ENCODE measurements around the gene RAD1.

RAD1 gene

DNA sequence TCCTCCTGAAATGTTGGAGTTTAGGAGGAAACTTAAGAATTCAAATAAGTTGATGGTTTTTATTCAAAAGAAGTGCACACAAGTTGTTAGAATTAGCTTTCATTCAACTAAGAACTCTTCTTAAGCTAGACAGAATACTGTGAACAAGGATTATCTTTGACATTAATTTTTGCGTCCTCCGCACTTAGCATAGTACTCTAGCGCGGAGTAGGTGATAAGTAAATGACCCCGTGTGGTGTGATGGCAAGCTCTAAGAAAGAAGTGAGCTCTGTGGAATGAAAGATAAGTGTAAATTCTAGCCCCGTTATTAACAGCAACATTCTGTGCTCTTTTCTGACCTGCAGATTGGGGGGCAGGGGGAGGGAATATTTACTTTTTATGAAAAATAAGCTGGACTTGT lies 1.2 kb upstream of the RAD1 start:
- DNase-seq (ENCODE audit: low spot score) = no peak

DNA sequence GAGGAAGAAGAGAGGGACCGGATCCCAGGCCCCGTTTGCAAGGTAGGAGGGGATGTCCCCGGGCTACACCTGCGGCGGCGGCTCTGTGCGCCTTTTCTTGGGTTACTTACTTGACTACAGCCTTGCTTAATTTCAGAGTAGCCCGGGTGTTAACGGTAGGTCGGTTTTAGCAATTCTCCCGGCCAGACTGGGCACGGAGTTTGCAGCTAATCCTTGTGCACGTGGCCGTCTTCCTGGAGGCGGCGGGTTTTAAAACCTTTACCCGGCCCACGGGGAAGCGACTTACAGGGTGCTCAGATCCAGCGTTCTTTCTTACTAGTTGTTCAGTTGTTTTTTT lies 520 bp upstream of the RAD1 start:
- DNase-seq (ENCODE audit: low spot score) = no peak

DNA sequence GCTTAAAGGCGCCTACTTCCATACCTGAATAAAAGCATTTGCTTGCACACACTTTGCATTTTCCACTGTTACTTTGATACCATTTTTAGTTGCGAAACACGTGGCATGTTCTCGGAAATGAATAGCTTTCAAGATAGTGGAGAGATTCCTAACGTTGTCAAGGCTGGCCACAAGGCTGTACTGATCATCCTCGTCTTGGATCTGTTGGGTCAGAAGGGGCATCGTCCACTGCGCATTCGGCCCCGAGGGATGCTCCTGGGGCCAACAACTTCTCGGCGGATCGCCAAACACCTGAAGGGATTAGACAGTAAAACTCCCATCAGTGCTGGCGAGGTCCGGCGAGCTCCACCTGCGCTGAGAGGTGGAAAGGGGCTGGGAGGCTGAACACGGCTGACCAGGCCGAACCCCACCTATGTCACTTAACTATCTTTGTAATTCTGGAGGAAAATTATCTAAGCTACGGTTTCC lies 599 bp downstream of the RAD1 start:
- DNase-seq (ENCODE audit: low spot score) = no peak

DNA sequence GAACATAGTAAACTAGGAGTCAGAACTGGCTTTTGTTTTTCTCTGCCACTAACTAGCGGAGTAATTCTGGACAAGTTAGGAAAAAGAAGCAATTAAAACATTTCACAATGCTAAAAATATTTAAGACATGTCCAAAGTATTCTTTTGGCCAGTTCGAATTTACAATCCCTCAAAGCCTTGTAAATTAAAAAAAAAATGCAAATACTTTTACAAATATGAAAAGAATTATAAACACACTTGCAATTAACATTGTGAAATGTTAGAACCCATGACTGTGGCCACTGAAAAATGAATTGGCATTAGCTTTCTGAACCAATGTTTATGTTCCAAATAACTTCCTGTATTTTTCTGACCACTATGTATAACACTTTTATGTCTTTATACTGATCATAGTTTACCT lies 2.2 kb downstream of the RAD1 start:
- DNase-seq (ENCODE audit: low spot score) = no peak

DNA sequence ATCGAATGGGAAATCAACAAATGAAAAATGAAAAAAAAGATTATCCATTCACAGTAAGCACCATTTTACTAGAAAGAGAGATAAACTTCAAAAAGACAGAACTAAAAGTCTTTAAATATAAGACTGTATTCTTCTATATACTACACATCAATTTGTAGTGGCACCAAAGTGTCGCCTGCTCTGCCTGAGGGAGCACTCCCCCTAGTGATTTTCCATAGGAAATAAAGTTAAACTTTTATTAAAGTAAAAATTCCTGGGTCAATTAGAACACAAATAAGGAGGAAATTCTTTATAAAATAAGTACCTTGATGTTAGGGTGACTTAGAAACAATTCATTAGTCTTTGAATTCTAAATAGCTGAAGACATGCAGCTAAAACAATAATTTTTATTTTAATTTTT lies 9.7 kb downstream of the RAD1 start:
- DNase-seq (ENCODE audit: low spot score) = no peak

DNA sequence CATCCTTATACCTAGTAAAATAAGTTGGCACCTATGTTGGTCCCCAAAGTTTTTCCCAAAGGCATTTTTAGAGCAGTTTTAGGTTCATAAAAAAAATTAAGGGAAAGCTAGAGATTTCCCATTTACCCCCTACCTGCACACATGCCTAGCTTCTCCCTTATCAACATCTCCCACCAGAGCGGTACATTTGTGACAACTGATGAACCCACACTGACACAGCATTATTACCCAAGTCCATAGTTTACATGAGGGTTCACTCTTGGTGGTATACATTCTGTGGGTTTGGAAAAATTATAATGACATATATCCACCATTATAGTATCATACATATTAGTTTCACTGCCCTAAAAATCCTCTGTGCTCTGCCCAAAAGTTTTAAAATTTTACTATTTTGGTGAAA lies 12.0 kb downstream of the RAD1 start:
- no peak for DNase-seq (ENCODE audit: low spot score)

DNA sequence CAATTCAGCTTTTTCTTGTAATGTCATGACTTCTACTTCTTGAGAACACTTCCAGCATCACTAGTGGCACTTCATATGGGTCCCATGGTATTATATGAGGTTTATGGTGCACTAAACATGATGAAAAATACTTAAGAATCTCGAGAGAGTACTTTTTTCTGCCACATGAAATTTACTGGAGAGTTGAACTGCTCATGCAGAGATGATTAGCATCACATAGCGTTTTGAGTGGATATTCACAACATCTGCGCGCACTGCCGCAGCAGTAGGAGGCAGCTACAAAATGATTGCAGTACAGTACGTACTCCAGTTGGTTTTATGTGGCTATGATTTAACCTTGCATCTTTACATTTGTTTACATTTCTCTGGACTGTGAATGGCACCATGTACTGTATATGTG lies 14.7 kb downstream of the RAD1 start:
- no peak for DNase-seq (ENCODE audit: low spot score)

DNA sequence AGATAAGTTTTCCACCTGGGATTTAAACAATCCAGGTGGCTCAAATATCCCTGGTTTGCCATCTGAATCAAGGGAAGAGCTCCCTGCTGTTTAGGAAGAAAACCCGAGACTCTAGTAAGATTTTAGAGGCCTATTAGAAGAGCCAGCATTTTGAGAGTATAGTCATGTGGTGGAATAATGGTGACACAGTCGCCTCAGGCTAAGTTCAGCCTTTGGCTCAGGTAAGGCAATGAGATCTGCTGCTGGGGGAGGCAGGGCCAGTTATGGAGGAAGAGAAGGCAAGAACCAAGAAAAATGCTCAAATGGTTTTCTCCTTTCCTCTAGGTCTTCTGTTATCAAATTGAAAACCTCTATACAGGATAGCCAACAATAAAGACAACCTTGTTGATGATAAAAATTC lies 16.2 kb downstream of the RAD1 start:
- no peak for DNase-seq (ENCODE audit: low spot score)

DNA sequence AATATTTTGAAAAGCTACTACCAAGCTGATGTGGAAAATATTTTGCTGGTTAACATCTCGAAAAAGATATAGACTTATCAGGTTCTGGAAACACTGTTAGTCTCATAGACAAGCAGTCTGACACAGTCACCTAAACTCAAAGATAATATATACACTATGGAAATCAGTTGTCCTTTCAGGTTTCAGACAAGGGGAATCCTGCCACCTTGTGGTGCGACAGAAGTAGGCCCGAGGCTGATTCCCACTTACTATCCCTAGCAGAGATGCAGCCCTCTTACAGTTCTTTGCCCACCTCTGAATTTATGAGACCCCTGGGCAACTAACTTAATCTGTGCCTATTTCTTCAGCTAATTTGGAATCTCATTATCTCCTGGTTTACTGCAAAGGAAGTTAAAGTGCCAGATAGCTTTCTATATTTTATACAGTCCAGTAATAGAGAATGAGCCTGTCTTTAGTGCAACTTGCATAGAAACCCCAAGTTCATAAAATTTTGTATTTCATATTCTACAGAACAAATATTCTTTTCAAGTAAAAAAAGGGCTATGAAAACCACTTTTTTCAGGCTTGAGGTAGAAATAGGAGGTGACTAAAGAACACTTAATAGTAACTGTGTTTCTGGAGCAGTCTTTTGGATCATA lies 16.9 kb downstream of the RAD1 start:
- peak; percentile 55 for DNase-seq (ENCODE audit: low spot score)

DNA sequence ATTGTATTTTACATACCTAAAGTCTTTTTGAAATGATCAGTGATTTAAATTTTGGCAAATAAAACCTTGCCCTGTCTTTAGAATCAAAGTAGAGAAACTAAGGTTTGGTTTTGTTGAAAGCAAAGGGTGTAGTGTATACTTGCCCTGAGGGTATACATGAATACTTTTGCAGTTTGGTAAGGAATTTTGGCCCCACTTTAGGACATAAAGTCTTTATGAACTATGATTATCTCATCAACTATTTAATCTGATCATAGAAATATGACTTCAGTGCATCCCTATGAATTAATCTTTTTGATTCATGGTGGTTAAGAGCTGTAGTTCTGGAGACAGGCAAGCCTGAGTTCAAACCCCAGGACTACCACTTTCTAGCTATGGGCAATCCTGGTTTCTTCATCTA lies 17.7 kb downstream of the RAD1 start:
- no peak for DNase-seq (ENCODE audit: low spot score)

DNA sequence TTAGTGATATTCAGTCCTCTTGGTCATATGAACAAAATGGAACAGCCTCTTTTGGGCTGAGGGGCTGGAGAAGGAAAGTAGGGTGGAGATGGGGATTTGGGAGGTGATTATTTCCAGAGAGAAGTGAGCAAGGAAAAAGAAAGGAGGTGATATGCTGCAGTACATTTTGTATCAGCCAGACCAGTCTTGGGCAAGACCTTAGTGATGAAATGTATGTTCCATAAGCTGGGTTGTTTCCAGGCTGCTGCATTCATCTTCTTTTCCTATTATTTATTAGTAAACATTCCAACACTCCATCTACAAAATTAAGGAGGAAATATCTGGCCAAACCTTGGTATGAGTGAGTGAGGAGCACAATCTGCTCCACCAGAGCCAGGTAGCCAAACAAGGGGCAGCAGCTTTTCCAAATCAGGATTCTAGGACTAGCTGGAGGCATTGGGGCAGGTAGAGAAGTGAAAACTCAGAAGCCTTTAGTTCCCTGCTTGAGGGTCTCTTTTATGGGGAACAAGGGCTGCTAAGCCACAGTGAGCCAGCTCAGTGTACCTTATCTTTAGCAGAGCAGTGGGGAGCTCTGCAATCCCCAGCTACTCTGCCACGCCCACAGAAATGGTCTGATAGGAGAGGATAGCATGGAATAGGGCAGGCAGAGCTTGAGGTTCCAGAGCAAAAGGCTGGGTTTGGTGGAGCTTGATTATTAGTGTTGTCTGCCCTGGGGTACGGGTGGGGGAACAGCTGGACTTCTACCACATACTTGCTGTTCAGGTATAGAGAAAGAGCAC lies 19.5 kb downstream of the RAD1 start:
- no peak for DNase-seq (ENCODE audit: low spot score)

DNA sequence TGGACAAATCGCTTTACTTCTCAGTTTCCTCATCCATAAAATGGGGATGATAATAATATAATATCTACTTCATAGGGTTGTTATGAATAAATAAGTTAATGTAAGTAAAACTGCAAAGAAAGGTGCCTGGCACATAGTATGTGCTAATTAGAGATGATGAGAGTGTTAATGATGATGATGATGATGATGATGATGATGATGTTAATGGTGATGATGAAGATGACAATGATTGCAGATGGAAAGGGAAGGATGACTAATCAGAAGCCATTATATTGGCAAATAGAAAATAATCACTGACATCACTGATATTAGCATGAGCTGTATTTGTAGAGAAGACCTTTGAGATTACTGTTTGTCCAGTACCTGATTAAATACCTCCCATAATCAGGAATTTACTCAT lies 20.6 kb downstream of the RAD1 start:
- DNase-seq (ENCODE audit: low spot score) = no peak

DNA sequence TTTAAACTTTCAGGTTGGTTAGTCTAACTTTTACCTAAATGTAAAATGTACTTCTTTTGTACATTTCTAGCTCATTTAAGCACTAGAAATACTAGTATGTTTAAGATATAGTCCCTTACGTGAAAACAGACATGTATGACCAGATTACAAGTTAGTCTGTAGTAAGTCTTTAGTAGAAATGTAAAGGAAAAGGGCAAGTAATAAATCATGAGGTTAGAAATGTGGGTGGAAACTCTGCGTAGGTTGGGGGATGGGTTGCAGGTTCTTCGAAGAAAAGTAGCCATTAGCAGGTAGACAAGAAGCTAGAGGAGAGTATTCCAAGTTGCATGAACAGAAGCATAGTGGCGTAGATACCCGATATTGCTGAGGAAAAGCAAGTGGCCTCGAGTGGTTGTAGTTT lies 22.9 kb downstream of the RAD1 start:
- DNase-seq (ENCODE audit: low spot score) = no peak

DNA sequence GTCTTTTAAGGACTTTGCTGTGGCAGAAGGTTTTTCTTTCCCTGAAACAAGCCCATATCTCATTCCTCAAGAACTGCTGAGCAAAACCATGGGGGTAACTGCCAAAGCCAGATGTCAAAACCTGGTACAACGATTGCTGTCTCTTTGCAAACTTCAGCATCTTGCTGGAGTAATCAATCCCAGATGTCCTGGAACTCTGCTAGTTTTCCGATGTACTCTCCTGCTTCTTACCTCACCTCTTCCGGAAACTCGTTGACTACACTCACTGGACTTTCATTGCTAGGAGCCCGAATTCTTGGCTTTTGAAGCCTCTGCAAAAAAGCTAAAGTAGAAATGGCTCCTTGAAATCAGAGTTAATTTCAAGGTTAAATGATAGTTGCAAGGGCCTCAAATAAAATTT lies 23.3 kb downstream of the RAD1 start:
- DNase-seq (ENCODE audit: low spot score) = no peak

DNA sequence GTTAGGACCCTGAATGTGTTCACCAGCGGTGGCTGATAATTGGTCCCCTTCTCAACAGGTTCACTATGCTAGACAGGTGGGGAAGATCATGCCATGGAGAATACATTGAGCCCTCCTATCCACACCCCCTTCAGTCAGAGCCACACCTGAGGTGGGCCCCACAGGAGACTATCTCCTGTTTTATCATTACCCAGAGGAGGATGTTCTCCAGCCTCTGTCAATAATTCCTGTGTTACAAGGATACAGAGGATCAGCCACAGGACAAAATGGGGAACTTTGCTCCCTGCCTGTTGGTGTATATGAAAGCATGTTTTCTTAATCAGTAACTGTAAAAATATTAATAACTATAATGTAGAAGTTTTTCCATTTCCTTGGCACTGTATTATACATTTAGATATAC lies 25.9 kb downstream of the RAD1 start:
- no peak for DNase-seq (ENCODE audit: low spot score)

DNA sequence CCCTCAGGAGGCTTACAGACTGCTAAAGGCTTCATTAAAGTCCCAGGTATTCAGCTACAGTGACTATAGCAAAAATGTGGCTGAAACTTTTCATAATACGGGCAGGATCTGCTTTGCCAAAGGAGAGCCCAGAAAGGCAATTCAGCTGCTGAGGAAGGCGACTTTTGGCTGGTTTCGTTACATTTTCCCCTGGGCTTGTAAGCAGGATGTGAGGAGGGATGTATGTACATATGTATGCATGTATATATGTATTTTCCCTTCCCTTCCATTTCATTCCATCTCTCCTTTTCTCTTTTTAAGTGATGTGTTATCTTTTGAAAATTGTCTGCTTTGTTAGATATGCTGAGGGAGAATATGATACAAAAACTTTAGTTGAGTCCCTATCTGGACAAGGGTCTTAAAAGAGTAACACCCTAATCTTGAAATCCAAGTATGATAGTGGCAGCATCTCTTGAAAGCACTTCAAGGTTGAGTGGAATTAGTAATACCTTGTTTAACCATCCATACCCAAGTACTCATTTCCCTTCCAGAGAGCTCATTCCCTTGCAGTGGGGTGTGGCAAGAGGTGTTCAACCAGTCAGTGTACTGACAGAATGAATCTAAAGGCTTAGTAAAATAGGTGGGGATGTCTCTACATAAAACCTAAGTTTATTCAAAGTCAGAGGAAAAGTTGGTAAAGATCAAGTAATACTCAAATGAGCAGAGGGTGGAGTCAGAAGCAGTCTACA lies 28.7 kb downstream of the RAD1 start:
- no peak for DNase-seq (ENCODE audit: low spot score)

DNA sequence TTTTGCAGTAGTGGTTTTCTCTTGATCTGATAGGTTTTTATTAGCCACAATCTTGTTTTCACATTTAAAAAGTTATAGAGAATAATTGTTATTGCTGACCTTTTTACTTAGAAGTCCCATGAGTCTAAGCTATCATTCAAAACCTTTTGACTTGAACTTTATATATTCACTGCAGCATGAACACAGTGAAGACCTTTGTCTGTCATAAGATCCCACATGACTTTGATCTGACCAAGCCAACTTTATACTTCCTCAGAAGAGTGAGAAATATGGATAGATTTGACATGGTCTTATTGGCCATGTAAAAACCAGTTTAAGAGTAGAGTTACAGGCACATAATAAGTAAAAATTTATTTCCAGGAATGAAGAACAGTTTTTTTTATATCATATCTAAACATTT lies 34.1 kb downstream of the RAD1 start:
- DNase-seq (ENCODE audit: low spot score) = no peak

DNA sequence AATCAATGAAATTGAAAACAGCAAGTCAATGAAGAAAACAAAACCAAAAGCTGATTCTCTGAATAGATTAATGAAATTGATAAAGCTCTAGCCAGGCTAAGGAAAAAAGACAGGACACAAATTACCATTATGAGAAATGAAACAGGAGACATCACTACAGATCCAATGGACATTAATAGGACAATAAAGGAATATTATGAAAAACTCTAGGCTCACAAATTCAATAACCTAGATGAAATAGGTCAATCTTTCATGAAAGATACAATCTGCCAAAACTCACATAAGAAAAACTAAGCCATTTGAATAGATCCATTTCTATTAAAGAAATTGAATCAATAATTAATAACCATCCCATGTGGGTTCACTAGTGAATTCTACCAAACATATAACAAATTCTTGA lies 39.0 kb downstream of the RAD1 start:
- no peak for DNase-seq (ENCODE audit: low spot score)

DNA sequence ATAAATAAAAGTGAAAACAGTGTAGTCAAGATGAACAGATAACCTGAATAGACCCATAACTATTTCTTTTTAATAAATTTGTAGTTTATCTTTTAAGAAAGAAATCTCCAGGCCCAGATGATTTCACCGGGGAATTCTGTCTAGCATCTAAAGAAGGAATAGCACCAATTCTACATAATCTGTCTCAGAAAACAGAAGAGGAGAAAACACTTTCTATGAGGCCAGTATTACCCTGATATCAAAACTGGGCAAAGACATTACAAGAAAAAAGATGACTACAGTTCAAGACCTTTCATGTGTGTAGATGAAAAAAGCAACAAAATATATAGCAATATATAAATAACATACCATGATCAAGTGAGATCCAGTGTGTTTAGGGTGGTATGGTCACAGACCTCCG lies 44.9 kb downstream of the RAD1 start:
- DNase-seq (ENCODE audit: low spot score) = no peak

DNA sequence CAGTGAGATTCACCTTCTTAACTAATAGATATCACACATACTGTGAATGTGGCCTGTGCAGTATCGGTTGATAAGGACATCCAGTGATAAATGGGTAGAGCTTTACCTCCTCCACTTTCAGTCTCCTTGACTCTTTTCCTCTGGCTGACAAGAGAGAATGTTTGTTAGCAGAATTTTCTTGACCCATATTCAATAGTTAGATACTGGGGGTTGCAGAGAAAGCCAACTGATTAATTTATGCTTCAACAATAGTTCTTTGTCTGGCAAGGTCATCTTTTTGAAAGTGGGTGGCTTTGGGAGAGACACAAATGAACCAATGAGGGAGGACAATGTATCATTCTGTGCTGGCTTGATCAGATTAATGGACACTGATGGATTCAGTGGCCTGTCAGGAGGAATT lies 46.0 kb downstream of the RAD1 start:
- no peak for DNase-seq (ENCODE audit: low spot score)

DNA sequence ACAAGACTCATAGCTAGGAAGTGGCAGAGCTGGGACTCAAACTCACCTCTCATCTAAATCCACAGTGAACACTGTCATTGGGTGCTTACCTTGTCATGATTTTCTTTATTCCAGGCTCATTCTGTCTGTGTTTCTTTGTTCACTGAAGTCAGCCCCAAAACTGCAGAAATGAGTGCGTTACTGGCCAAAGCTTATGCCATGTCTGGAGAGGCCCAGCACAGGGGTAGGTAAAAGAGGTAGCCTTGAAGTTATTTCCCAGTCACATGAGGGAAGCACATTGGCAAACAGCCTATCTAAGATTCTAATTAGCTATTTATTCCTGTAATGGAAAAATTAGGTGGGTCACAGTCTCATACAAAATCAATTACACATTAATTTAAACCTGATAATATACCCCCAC lies 46.5 kb downstream of the RAD1 start:
- DNase-seq (ENCODE audit: low spot score) = no peak

DNA sequence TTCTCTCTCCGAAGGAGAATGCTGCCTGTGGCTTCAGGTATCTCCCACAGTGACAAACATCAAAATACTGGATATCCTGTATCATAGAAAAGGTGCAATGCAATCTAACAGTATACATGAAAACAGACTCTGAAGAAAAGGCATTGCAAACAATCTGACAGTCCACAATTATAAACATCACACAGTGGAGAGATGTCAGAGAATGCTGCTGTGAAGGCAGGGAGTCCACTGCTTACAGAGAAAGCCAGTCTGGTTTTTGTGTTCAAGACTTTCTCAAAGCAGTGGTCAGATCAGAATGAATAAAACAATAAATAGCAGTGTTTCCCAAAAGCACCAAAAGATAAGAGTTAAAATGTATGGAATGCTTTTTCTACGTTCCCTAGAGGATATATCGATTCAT lies 47.6 kb downstream of the RAD1 start:
- DNase-seq (ENCODE audit: low spot score) = no peak

DNA sequence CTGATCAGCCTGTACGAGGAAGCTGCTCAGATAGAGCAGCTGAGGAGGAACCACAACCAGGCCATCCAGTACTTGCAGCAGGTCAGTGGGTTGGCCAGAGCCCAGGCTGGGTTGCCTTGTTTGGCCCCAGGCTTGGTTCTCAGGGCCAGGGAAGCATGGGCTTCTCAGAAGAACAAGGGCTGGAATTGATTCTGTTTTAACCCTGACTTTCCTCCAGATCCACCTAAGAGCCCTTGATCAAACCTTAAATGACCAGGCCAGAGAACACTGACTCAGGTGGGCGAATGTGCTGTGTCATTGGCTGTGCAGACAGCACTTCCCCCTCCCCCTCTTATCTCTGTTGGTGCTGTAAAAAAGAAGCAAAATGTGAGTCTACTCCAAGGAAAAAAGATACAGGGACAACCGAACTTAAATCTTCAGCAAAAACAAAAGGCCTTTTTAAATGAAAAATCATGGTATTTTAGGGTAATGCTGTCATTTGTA lies 48.3 kb downstream of the RAD1 start:
- DNase-seq (ENCODE audit: low spot score) = no peak
